ENCODE results near the gene BRSK2. TPM values are rescaled to one million over a fixed set of nuclear protein-coding genes. Genes with fewer than 3 reads are reported as not detected.

BRSK2 gene
- total RNA-seq, 2 donors from 2014 or later, result 67.5 to 113 TPM

GRCh38 chr11:1438967-1439330 is 49.2 kb downstream of the BRSK2 start:
- DNase-seq (no peak), ATAC-seq (no peak)
- WGBS, 2 donors, result 73% methylated on average over 10 of the region's 11 CpGs; no CpG with 5 or more reads in 1 of the 2 donors

GRCh38 chr11:1439341-1439740 is 49.6 kb downstream of the BRSK2 start:
- ATAC-seq (no peak), DNase-seq (no peak)
- H3K4me1 ChIP-seq, result peaks cover 42% of the 10 kb centered on the region
- peak overlapping the region in 1 of 4 donors; percentile 22 for H3K27ac ChIP-seq
- no peak for TF ChIP-seq POLR2A (IDR thresholded peaks at IDR 0.05)
- TF ChIP-seq CTCF (IDR thresholded peaks at IDR 0.05), result no peak
- intact Hi-C loops (cut with DNase I), result no loop called here
- no peak overlapping the region for H3K4me3 ChIP-seq
- no peaks in the 10 kb centered on the region for H3K9me3 ChIP-seq
- H3K36me3 ChIP-seq (replicated peaks in 1 of 2; ENCODE audit: insufficient read depth in 1 of 2, low read depth in 2 of 2), result peaks cover 0 to 4% of the 10 kb centered on the region in 2 donors
- no peaks in the 10 kb centered on the region for H3K27me3 ChIP-seq
- WGBS, 2 donors, result 77 to 80% methylated on average over 2 to 11 of the region's 11 CpGs

More at GRCh38 chr11:1438967-1439330, 49.2 kb downstream of the BRSK2 start:
- H3K27me3 ChIP-seq, result no peaks in the 10 kb centered on the region
- H3K36me3 ChIP-seq (replicated peaks in 1 of 2; ENCODE audit: insufficient read depth in 1 of 2, low read depth in 2 of 2), result peaks cover 0 to 4% of the 10 kb centered on the region in 2 donors
- H3K27ac ChIP-seq, result peak overlapping the region in 1 of 4 donors; percentile 22
- TF ChIP-seq POLR2A (IDR thresholded peaks at IDR 0.05) (no peak), CTCF (IDR thresholded peaks at IDR 0.05) (no peak)
- intact Hi-C loops (cut with DNase I), result no loop called here
- no peaks in the 10 kb centered on the region for H3K9me3 ChIP-seq
- peaks cover 46% of the 10 kb centered on the region for H3K4me1 ChIP-seq
- H3K4me3 ChIP-seq, result no peak overlapping the region

- 87 to 89% methylated on average over 5 to 9 of the region's 11 CpGs for WGBS, 2 donors
- TF ChIP-seq POLR2A (IDR thresholded peaks at IDR 0.05) (no peak), CTCF (IDR thresholded peaks at IDR 0.05) (no peak)
- DNase-seq, result no peak
- intact Hi-C loops (cut with DNase I), result no loop called here
- no peak overlapping the region for H3K27ac ChIP-seq
- H3K36me3 ChIP-seq (replicated peaks in 1 of 2; ENCODE audit: insufficient read depth in 1 of 2, low read depth in 2 of 2), result peaks cover 0 to 4% of the 10 kb centered on the region in 2 donors
- no peak for ATAC-seq
- peaks cover 35% of the 10 kb centered on the region for H3K4me1 ChIP-seq
- H3K4me3 ChIP-seq, result no peak overlapping the region
- no peaks in the 10 kb centered on the region for H3K9me3 ChIP-seq
- no peaks in the 10 kb centered on the region for H3K27me3 ChIP-seq
Observed at GRCh38 chr11:1440066-1440465, 50.3 kb downstream of the BRSK2 start.

GRCh38 chr11:1440496-1440895 is 50.8 kb downstream of the BRSK2 start:
- DNase-seq (no peak), ATAC-seq (no peak)
- no peaks in the 10 kb centered on the region for H3K9me3 ChIP-seq
- WGBS, 2 donors, result 70 to 86% methylated on average over 2 to 12 of the region's 12 CpGs
- H3K27me3 ChIP-seq, result no peaks in the 10 kb centered on the region
- no peak overlapping the region for H3K27ac ChIP-seq
- H3K4me3 ChIP-seq, result no peak overlapping the region
- intact Hi-C loops (cut with DNase I), result no loop called here
- peaks cover 0 to 4% of the 10 kb centered on the region in 2 donors for H3K36me3 ChIP-seq (replicated peaks in 1 of 2; ENCODE audit: insufficient read depth in 1 of 2, low read depth in 2 of 2)
- H3K4me1 ChIP-seq, result peaks cover 34% of the 10 kb centered on the region
- TF ChIP-seq POLR2A (IDR thresholded peaks at IDR 0.05) (no peak), CTCF (IDR thresholded peaks at IDR 0.05) (no peak)

GRCh38 chr11:1442163-1442562 is 52.4 kb downstream of the BRSK2 start:
- no peak for TF ChIP-seq POLR2A (IDR thresholded peaks at IDR 0.05)
- TF ChIP-seq CTCF (IDR thresholded peaks at IDR 0.05), result no peak
- intact Hi-C loops (cut with DNase I), result no loop called here
- ATAC-seq (no peak), DNase-seq (no peak)
- H3K9me3 ChIP-seq, result no peaks in the 10 kb centered on the region
- peaks cover 0 to 4% of the 10 kb centered on the region in 2 donors for H3K36me3 ChIP-seq (replicated peaks in 1 of 2; ENCODE audit: insufficient read depth in 1 of 2, low read depth in 2 of 2)
- no peak overlapping the region for H3K4me3 ChIP-seq
- H3K4me1 ChIP-seq, result peaks cover 20% of the 10 kb centered on the region
- 46 to 58% methylated on average over 4 to 9 of the region's 9 CpGs for WGBS, 2 donors
- H3K27me3 ChIP-seq, result peaks cover 0 to 4% of the 10 kb centered on the region in 2 donors
- H3K27ac ChIP-seq, result no peak overlapping the region
